OCI-LY7 (cell line): ENCODE results near the gene TMEM51. TPM values are rescaled to one million over a fixed set of nuclear protein-coding genes. Genes with fewer than 3 reads are reported as not detected.

ENCODE experiments used
- BruUV-seq: library from RNA; stranded (reverse); fragments of 400-500 nt; replicated peaks from 2 replicates; lab custom pipeline; 2021; lab: Mats Ljungman, UMichigan
- CTCF ChIA-PET: fragments of 300-600 bp; sonication (Branson Sonifier 250); formaldehyde crosslinking; loops from one replicate; lab custom pipeline; 2022; ENCODE audit warnings: antibody characterized with exemption; ENCODE audit not compliant: unreplicated experiment; lab: Charles Lee
- POLR2A ChIA-PET: fragments of 300-600 bp; sonication (Branson Sonifier 250); formaldehyde crosslinking; loops from one replicate; lab custom pipeline; 2022; ENCODE audit warnings: antibody characterized with exemption; lab: Charles Lee
- DNase-seq: peaks from one replicate; pipeline ENCODE4 v3.0.0-alpha.2; 2015; ENCODE audit warnings: low spot score
- H2AFZ ChIP-seq: fragments of 200-600 bp; sonication (generic), shearing (Covaris generic); 2 replicates; pipeline ENCODE4 v1.6.1; 2014; ENCODE audit warnings: mild to moderate bottlenecking, antibody characterized with exemption, low read length, moderate library complexity
- H3K27ac ChIP-seq: fragments of 200-600 bp; sonication (generic); 2 replicates; pipeline ENCODE4 v1.5.1; 2014; ENCODE audit warnings: mixed run types, low read depth, mild to moderate bottlenecking, moderate library complexity, low read length, inconsistent platforms; ENCODE audit not compliant: poor library complexity, severe bottlenecking
- H3K36me3 ChIP-seq: fragments of 200-600 bp; sonication (generic); 2 replicates; pipeline ENCODE4 v1.6.1; 2014; ENCODE audit warnings: mild to moderate bottlenecking, antibody characterized with exemption, low read length, moderate library complexity, mixed read lengths; ENCODE audit not compliant: insufficient read depth
- H3K4me1 ChIP-seq: fragments of 200-600 bp; sonication (generic); 2 replicates; pipeline ENCODE4 v1.5.1; 2014; ENCODE audit warnings: mild to moderate bottlenecking, low read length; ENCODE audit not compliant: insufficient read depth, poor library complexity, severe bottlenecking
- H3K4me2 ChIP-seq: fragments of 200-600 bp; sonication (generic); 2 replicates; pipeline ENCODE4 v1.6.1; 2014; ENCODE audit warnings: mild to moderate bottlenecking, low read length
- H3K4me3 ChIP-seq: fragments of 200-600 bp; sonication (generic); 2 replicates; pipeline ENCODE4 v1.5.1; 2014; ENCODE audit warnings: mild to moderate bottlenecking, low read depth, low read length; ENCODE audit not compliant: poor library complexity, severe bottlenecking
- H3K79me2 ChIP-seq: fragments of 200-600 bp; sonication (generic); 2 replicates; pipeline ENCODE4 v1.6.1; 2016; ENCODE audit warnings: low read depth, mild to moderate bottlenecking, low read length, moderate library complexity, mixed read lengths; ENCODE audit not compliant: insufficient read depth
- H3K9me2 ChIP-seq: fragments of 200-600 bp; sonication (generic); 2 replicates; pipeline ENCODE4 v1.6.1; 2016; ENCODE audit warnings: mild to moderate bottlenecking, low read length, mixed read lengths; ENCODE audit not compliant: insufficient read depth
- H3K9me3 ChIP-seq: fragments of 200-600 bp; sonication (generic); 2 replicates; pipeline ENCODE4 v1.6.1; 2014; ENCODE audit warnings: mild to moderate bottlenecking, mixed run types, low read length, mixed read lengths
- H4K20me1 ChIP-seq: fragments of 200-600 bp; sonication (generic); 2 replicates; pipeline ENCODE4 v1.6.1; 2014; ENCODE audit warnings: mild to moderate bottlenecking, antibody characterized with exemption, low read length, moderate library complexity, mixed read lengths; ENCODE audit not compliant: insufficient read depth
- EZH2phosphoT487 ChIP-seq: fragments of 200-600 bp; sonication (generic); IDR thresholded peaks from 2 replicates; pipeline ENCODE4 v1.6.1; 2018; ENCODE audit warnings: low read depth, borderline replicate concordance, mild to moderate bottlenecking, mixed run types, antibody characterized with exemption, low read length, moderate library complexity, mixed read lengths
- intact Hi-C: fragments of 100-400 bp; cut with micrococcal nuclease; formaldehyde crosslinking; loops from one replicate; pipeline ENCODE4 v1.10.0; 2022; ENCODE audit not compliant: unreplicated experiment
- total RNA-seq, 2 experiments: library from RNA; depleted of rRNA in 1 of 2; stranded (reverse); fragments of >200 nt in 1 of 2; shearing (Covaris generic) in 1 of 2; gene quantifications; 2 replicates each; pipeline ENCODE4 v1.2.3, GENCODE V29; 2014 to 2022
- TF ChIP-seq, protein P1 (sequence below): fragments of 200-600 bp; sonication (generic); conservative IDR thresholded peaks from 2 replicates; pipeline ENCODE4 v1.5.1; 2014; ENCODE audit warnings: mild to moderate bottlenecking, antibody characterized with exemption, low read length, moderate library complexity, mixed read lengths

The TMEM51 gene
- total RNA-seq, 2 experiments from 2014 or later: not detected

DNA sequence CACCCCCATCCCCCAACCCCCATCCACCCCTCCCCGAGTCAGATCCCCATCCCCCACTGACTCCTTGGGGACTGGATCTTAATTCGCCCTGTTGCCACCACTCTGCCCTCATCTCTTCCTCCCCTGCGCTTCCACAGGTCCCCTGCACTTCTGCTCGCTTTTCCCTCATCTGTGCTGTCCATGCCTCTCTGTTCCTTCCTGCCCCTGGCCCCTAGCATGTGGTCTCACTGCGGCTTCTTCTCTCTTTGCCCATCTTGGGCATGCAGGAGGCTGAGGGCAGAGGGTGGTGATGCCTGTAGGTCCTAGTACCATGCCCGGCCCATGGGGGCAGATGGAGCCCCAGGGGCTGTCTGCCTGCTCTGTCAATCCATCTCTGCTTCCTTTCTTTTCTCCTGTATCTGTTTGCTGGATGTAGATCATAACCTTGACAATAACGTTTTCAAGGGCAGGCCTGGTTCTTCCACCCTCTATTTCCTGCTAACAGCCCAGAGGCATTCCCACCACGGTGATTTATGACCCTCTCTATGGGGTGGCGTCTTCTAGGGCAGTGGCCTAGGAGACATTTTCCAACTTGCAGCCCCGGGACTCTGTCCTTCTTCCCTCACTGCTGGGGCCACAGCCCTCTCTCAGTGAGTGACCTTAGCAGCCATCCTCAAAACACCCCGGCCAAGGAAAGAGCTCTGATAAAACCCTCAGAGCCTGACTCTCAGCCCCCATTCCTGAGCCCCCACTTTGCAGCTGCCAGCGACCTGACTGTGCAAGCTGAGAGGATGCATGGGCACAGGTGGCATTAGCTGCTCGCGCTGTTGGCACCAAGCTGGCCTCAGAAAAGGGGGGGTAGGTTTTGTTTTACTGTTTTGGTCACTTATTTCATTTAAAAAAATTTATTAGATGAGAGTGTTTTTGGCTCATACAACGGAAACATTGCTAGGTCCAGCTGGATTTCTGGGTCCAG, 33.9 kb downstream of the TMEM51 start:
- TF ChIP-seq EZH2phosphoT487: no peak
- TF ChIP-seq, protein P1, sequence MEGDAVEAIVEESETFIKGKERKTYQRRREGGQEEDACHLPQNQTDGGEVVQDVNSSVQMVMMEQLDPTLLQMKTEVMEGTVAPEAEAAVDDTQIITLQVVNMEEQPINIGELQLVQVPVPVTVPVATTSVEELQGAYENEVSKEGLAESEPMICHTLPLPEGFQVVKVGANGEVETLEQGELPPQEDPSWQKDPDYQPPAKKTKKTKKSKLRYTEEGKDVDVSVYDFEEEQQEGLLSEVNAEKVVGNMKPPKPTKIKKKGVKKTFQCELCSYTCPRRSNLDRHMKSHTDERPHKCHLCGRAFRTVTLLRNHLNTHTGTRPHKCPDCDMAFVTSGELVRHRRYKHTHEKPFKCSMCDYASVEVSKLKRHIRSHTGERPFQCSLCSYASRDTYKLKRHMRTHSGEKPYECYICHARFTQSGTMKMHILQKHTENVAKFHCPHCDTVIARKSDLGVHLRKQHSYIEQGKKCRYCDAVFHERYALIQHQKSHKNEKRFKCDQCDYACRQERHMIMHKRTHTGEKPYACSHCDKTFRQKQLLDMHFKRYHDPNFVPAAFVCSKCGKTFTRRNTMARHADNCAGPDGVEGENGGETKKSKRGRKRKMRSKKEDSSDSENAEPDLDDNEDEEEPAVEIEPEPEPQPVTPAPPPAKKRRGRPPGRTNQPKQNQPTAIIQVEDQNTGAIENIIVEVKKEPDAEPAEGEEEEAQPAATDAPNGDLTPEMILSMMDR: no peak
- ChIA-PET POLR2A (no interaction called here), CTCF (no interaction called here)
- Histone ChIP-seq H2AFZ (no peak overlapping the region), H4K20me1 (no peaks in the 10 kb centered on the region), H3K4me1 (no peaks in the 10 kb centered on the region), H3K9me2 (no peaks in the 10 kb centered on the region), H3K27ac (no peak overlapping the region), H3K9me3 (no peaks in the 10 kb centered on the region), H3K79me2 (no peaks in the 10 kb centered on the region), H3K4me2 (no peak overlapping the region), H3K4me3 (no peak overlapping the region), H3K36me3 (no peaks in the 10 kb centered on the region)
- no TSS peak for BruUV-seq
- DNase-seq: no peak
- intact Hi-C loops: no loop called here

DNA sequence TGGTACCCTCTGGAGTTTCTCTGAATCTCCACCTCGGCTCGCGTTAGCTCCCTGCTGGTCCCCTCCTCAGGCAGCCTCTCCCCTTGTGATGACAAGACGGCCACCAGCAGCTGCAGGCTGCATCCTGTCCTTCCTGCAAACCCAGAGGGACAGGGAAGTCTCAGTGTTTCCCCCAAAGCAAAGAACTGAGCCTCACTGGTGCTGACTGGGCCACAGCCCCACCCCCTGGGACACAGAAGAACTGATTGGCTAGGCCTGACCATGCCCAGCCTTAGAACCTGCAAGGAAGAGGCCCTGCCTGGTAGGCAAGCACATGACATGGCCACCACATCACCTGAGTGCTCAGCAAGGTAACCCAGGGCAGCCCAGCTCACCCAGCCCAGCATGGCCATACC, 34.6 kb downstream of the TMEM51 start:
- H3K79me2 ChIP-seq: no peaks in the 10 kb centered on the region

More for the DNA sequence above, 34.6 kb downstream of the TMEM51 start:
- Histone ChIP-seq H3K36me3 (no peaks in the 10 kb centered on the region), H3K4me1 (no peaks in the 10 kb centered on the region), H3K4me3 (no peak overlapping the region), H3K9me3 (no peaks in the 10 kb centered on the region), H3K9me2 (no peaks in the 10 kb centered on the region), H3K4me2 (no peak overlapping the region), H3K27ac (no peak overlapping the region), H2AFZ (no peak overlapping the region), H4K20me1 (no peaks in the 10 kb centered on the region)
- TF ChIP-seq EZH2phosphoT487: no peak
- TF ChIP-seq, protein P1: no peak
- ChIA-PET CTCF (no interaction called here), POLR2A (no interaction called here)
- no TSS peak for BruUV-seq
- intact Hi-C loops: no loop called here
- no peak for DNase-seq
